ENCODE measurements around the gene FIBCD1. TPM values are rescaled to one million over a fixed set of nuclear protein-coding genes. Genes with fewer than 3 reads are reported as not detected.
A peak's percentile ranks its signal among the peaks of the same experiment; 100 is the strongest.

Gene FIBCD1
- total RNA-seq, 1 experiment from 2014 or later, result 7.1 TPM

DNA sequence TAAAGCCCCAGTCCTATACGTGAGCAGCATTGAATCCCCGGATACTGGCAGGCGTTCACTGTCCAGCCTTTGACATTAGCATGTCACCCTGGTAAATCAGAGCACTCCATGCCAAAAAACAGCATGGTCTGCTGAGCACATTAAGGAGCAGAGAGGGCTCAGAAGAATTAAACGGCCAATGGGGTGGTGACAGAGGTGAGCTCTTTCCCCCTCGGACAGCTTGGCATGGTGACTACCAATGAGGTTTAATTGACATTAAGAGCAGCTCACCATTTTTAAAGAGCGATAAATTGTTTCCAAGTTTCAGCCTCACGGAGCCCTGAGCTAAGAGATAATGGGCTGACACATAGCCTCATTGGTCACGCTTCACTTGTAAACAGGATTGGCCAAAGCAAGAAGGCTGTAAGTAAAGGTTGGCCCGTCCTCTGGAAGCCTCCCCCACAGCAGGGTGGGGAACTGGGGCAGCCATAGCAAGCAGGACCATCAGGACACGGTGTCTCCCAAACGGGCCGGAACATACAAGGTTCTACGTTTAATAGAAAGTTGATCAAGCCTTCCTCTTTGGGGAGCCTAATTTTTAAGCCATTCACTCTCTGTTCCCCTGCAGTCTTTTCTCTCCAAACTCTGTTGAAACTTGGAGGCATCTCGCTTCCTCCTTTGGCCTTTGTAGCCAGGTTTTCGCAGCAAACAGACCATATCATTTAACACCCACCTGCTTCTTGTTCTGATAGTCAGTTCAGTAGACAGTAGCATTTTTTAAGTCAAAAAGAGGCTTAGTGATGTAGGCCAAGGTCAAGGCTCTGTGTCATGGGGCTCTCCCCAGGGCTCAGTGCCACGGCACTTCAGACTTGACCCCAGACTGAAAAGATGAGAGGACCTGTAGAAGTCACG is 68.3 kb downstream of the FIBCD1 start:
- Histone ChIP-seq H3T11ph (ENCODE audit: low read length) (no peak overlapping the region), H3K4me1 (ENCODE audit: insufficient read depth, low read length) (no peaks in the 10 kb centered on the region), H3K27me3 (ENCODE audit: insufficient read depth, low read length) (no peaks in the 10 kb centered on the region), H2AFZ (ENCODE audit: low read length) (no peak overlapping the region), H3K14ac (ENCODE audit: insufficient read depth, low read length) (no peak overlapping the region), H3K18ac (ENCODE audit: insufficient read length, low read depth, low read length) (no peak overlapping the region), H4K20me1 (ENCODE audit: control insufficient read depth, insufficient read depth, insufficient read length) (no peaks in the 10 kb centered on the region), H2BK120ac (ENCODE audit: low read depth, low read length, poor library complexity, severe bottlenecking) (no peak overlapping the region), H3K27ac (ENCODE audit: insufficient read length, low read depth, low read length) (no peak overlapping the region), H2BK5ac (ENCODE audit: insufficient read length, low read length) (no peak overlapping the region), H4K91ac (ENCODE audit: insufficient read length, low read depth, low read length) (no peak overlapping the region), H4K5ac (ENCODE audit: insufficient read length, low read depth, low read length) (no peak overlapping the region), H2AK5ac (ENCODE audit: insufficient read length, low read length) (no peak overlapping the region), H3K4me2 (ENCODE audit: insufficient read depth, insufficient read length, low read length) (no peak overlapping the region), H2BK12ac (ENCODE audit: insufficient read length, low read depth, low read length) (no peak overlapping the region), H3K9ac (ENCODE audit: extremely low read depth, insufficient read length, low read length) (no peak overlapping the region), H4K8ac (replicated peaks; ENCODE audit: insufficient read length, low read depth, low read length) (no peak overlapping the region), H3K23ac (ENCODE audit: insufficient read length, low read depth, low read length) (no peak overlapping the region), H2BK20ac (ENCODE audit: low read depth, low read length, poor library complexity, severe bottlenecking) (no peak overlapping the region), H3K56ac (ENCODE audit: insufficient read length, low read depth, low read length) (no peak overlapping the region), H3K4ac (ENCODE audit: low read depth, low read length) (no peak overlapping the region), H2BK15ac (ENCODE audit: low read depth, low read length) (no peak overlapping the region), H3K79me1 (ENCODE audit: insufficient read depth, low read depth, low read length, poor library complexity, severe bottlenecking) (no peaks in the 10 kb centered on the region), H3K9me3 (ENCODE audit: control insufficient read depth, low read depth, low read length) (no peaks in the 10 kb centered on the region), H3K79me2 (ENCODE audit: insufficient read depth, low read length) (no peaks in the 10 kb centered on the region), H3K23me2 (ENCODE audit: insufficient read length, low read depth, low read length, poor library complexity, severe bottlenecking) (no peaks in the 10 kb centered on the region)
- H3K36me3 Mint-ChIP-seq (ENCODE audit: insufficient read depth in 1 of 3, low read depth in 3 of 3), result peaks cover 46 to 71% (median 68%) of the 10 kb centered on the region in 3 experiments; a peak in 6 of 7 replicates
- H3K9me3 Mint-ChIP-seq, result no peaks in the 10 kb centered on the region
- H3K4me1 Mint-ChIP-seq, result peaks cover 0 to 2% of the 10 kb centered on the region in 2 experiments; a peak in 1 of 4 replicates
- H3K4me3 Mint-ChIP-seq, result no peak overlapping the region
- TF ChIP-seq CTCF (conservative IDR thresholded peaks at IDR 0.05), result no peak
- no CpG with 5 or more reads among the region's 17 CpGs for WGBS (ENCODE audit: extremely low coverage, insufficient read length, low lambda C conversion rate)
- no peak for DNase-seq
- peak overlapping the region in 1 of 3 experiments; percentile 79; a peak in 3 of 7 replicates for H3K27ac Mint-ChIP-seq
- no peaks in the 10 kb centered on the region for H3K27me3 Mint-ChIP-seq (ENCODE audit: low read depth)

Measured in H9 (cell line).